GM21786 (cell line): ENCODE measurements around the gene MEPE.
"Not testable (repeated sequence)": the region's sequence is repeated elsewhere in the genome, so short reads cannot be mapped to it uniquely, and the experiment has no call there.

Source experiments
- ATAC-seq: cut with Tn5 transposase; IDR thresholded peaks from one replicate; pipeline ENCODE4 v1.9.1; 2021; ENCODE audit not compliant: unreplicated experiment

The MEPE gene

DNA sequence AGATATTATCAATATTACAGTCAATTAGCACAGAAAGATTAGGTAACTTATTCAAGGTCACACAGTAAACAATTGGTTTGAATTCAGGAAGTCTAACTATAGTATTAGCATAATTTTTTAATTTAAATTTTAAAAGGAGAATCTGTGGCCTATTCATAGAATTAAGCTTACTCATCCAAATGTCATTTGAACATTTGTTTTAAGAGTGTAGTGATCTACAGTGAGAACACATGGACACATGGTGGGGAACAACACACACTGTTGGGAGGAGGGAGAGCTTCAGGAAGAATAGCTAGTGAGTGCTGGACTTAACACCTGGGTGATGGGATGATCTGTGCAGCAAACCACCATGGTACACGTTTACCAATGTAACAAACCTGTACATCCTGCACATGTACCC is 48.3 kb downstream of the MEPE start:
- ATAC-seq = no peak

DNA sequence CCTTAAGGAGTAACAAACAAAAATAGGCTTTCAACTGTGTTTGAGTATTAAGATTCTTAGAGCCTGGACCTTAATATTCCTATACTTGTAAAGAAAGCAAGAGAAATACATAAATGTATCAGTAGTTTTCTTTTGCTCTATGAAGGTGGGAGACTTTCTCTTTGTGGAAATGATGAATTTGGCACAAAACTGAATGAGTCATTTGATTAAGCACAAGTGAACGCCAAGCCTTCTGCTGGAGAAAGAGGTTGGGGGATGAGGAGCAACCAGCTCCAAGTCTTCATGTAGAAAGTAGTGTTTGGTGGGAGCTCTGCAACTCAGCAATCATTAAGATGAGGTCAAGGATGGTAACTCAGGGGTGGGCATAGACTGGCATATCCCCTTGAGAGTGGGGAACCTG is 49.6 kb downstream of the MEPE start:
- ATAC-seq = no peak

DNA sequence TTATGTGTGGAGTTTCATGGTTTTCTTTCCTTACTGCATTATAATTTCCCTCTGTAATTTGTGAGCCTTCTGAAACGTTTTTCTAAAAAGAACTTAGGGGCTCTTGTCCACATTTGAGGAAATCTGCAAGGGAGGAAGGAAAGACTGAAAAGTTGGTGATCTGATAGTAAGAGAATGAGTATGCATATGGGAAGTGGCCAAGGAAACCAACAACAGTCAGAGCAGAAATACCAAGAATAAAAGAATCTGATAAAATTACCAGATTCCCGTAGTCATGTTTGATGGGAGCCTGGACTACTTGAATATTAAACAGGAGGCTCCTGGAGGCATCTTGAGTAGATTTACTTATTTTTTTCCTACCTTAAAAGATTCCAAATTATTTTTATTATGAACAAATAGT is 50.1 kb downstream of the MEPE start:
- no peak for ATAC-seq

DNA sequence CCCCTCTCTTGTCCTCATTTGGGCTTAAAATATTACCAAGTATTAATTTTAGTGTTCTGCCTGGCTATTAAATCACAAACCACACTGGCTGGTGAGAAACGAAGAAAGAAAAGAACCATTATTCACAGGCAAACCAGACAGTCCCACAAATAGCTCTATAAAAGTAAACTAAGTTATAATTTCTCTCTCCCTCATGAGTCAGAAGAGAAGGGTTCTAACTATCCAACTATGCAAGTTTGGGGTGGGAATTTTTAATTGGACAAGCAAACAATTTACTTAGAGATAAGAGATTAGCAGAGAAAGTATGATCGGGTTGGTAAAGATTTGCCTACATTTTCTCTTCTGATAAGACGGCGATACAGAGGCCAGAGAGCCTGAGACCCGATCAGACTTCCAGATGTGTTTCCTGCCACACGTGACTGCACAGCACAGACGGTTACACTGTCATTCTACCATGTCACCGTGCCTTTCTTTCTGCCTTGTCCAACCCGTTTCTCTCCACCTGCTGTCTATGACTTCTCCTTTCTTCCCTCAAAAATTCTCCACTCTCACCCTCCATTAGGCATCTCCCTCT is 52.3 kb downstream of the MEPE start:
- no peak for ATAC-seq

DNA sequence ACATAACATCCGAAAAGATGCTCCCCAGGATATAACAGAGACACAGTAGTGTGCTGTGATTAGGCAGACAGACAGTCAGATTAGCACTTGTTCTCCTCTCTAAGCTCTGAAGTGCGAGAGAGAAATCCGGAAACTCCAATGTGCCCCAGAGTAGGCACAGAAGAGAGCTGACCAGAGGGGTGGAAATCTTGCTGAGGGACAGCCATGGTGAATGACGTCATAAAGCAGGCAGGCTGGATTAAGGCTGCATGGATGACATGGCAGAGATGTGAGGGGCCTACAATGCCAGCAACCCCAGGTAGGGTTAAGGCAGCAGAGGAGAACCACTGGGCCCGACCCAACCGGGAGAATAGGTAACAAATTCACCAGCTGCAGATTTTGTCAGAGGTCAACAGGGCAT is 53.3 kb downstream of the MEPE start:
- ATAC-seq = no peak

DNA sequence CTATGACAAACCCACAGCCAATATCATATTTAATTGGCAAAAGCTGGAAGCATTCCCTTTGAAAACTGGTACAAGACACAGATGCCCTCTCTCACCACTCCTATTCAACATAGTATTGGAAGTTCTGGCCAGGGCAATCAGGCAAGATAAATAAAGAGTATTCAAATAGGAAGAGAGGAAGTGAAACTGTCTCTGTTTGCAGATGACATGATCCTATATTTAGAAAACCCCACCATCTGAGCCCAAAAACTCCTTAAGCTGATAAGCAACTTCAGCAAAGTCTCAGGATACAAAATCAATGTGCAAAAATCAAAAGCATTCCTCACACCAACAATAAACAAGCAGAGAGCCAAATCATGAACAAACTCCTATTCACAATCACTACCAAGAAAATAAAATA is 58.0 kb downstream of the MEPE start:
- not testable (repeated sequence) for ATAC-seq

DNA sequence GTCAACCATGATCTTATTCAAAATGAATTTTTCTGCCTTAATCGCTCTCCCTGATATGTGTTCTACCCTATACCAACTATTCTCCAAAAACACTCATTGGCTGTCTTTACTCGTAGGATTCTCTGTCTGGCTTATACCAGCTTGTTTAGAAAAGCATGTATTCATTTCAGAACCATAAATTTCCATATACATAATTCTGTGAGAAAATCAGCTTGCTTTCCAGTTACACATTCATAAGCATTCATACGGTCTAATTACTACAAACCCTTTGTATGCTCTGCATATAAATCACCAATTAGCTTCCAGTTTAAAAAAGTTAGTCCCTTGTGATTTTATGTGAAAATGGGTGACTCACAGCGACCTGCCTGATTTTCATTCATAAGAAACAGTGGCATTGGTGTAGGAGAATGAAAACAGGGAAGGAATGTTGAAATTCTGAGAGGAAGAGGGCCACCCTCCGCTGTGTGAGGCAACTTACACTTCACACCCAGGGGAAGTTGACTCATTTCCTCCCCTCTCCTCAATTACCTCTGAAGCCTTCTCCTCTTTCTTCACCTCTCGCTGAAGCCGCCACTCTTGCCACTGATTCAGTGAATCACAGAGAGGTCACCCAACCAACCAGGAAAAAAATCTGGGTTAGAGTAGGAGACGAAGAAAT is 63.3 kb downstream of the MEPE start:
- no peak for ATAC-seq
